Superior temporal gyrus (tissue), 1 donor: ENCODE data around the gene SCO1.
"Not testable (repeated sequence)": the region's sequence is repeated elsewhere in the genome, so short reads cannot be mapped to it uniquely, and the experiment has no call there.

ENCODE experiments used
- DNase-seq: peaks from one replicate; pipeline ENCODE4 v3.0.0-alpha.2; 2016; ENCODE audit errors: extremely low spot score

Gene SCO1

DNA sequence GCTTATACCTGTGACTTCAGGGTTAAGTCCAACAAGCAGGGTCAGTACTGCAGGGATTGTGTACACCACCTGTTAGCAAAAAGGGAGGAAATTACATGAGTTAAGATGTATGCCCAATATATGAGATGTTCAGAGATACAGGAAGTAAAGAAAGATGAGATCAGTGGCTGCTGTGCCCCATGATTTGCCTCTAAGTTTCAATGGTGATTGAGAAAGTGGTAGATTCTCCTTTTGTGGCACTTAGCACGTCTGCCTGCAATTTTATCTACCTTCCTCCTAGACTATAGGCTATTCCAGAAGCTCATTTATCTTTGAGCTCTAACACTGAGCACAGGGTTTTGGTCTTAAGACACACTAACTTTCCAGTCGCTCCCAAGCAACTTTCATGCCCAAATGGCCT lies 28.9 kb upstream of the SCO1 start:
- DNase-seq: no peak

DNA sequence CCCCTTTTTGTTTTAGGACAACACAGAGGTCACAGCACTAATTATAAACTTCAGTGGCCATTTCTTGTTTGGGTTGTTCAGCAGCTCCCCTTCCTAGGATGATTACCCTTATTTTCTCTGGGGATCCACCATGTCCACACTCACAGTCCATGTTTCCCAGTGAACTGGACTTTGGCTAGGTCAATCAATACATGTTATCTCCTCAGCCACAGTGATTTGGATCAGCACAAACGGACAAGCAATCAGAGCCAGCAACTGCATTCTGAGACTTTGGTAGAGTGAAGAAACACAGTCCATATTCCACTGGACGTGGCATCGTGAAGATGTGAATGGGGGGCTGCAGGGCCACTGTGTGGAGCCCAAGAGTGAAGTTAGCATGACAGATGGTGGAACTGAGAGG lies 27.9 kb upstream of the SCO1 start:
- DNase-seq: no peak

DNA sequence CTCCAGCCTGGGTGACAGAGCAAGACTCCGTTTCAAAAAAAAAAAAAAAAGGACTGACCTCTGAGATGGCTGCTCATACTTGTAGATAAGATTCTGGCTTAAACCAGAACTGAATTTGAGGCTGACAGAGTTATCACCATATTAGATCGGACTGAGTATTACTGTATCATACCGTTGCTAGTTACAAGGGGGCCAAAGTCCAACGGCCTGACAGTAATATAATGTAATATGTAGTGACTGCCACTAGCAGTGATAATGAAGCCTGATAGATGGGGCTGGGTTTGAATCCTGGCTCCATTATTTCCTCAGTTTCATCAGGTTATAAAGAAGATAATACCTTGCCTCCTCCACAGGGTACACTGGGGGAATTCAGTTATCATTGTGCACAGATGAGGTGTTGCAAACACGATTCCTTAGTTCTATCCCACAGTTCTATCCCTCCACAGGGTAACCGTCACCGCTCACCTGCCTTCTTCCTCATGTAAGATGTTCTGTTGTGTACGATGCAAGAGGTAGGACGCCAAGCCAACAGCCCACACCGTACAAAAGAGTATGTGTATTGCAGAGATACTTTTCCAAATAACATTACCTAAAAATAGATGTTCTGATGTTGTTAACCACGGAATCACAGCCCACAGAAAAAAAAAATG lies 27.3 kb upstream of the SCO1 start:
- DNase-seq: no peak

DNA sequence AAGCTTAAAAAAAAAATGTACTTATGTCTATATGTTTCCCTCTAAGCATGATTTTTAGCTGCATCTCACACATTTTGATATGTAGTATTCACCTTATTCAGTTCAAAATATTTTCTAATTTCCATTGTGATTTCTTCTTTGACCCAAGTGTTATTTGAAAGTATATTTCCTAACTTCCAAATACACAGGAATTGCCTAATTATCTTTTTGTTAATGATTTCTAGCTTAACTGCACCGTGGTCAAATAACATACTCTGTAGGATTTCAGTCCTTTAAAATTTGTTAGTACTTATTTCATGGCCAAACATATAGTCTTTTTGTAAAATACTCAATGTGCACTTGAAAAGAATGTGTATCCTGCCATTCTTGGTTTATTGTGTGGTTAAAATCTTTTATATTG lies 21.2 kb upstream of the SCO1 start:
- no peak for DNase-seq

DNA sequence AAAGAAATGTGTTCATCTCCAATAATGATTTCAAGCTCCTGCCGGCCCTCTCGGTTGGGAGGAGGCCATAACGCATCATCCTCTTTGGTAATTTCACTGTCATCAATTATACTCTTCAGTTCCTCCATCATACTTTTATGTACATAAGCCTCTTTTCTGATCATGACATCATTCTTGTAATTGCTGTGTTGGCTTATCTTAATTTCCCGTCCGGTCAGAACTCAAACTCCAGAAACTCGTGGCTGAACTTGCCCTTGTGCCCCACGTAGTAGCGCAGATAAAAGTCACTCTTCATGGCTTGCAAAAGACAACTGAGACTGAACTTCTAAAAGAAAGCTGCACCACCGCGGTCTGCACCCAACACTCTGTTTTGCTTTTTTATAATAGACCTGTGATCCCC lies 18.9 kb upstream of the SCO1 start:
- DNase-seq: no peak

DNA sequence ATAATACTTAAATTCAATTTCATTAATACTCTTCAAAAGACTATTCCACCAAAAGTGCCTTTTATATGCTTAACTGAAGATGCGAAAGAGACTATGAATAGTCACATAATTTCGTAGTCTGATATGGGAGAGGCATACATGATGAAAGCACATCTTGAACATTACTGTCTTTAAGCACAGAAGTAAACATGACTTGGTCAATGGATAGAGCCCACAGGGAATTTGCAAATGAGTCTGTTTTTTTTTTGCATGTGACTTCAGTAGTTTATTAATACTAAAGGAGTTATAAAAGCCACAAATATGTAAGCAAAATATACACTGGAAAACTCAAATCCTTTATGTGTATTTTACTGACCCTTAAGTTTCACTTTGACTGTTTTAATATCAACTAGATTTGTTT lies 16.0 kb upstream of the SCO1 start:
- DNase-seq: no peak

DNA sequence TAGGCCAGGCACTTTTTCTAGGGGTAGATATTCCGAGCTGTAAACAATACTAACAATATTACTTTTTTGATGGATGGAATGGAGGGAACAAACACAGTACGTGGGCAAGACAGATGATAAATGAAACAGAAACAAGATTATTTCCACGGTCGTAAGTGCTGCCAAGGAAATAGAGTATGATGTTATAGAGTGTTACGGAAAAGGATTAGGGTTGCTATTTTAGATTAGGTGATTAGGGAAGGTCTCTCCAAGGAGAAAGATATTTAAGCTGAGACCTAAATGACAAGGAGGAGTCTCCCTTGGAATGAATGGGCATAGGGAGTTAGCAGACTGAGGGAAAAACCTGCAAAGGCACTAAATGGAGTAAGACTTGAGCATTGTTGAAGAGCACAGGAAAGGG lies 8.4 kb upstream of the SCO1 start:
- no peak for DNase-seq

DNA sequence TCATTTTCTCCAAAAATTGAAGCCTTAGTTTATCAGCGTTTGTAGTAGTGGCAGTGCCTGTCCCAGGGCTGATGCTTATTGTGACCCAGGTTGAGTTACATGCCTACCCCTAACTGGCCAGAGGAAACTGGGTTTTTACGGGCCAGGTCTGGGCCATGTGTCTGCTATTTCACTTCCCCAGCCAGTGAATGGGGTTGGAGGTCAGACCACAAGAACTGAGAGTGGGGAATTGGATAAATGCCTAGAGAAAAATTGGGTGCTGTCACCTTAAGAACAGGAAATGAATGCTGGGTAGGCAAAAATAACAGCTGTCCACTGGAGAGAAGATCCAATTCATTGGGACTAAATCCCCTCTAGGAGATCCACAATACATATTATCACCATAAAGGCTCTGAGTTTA lies 5.2 kb upstream of the SCO1 start:
- no peak for DNase-seq

DNA sequence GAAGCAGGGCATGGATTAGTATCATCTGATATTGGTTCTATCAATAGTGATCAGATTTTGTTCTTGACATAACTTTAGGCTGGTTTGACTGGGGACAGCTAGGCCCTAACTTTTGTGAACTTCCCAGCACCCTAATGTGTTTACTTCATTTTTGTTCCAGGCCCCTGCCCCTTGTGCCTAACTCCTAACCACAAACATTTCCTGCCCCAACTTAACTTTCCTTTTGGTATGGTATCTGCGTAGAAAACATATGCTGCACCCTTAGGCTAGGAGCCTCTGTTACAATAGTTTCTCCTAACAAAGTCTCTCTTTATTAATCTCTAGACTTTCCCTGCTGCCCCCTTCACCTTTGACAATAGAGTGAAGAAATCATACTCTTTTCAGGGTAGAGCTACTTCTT lies 2.5 kb upstream of the SCO1 start:
- no peak for DNase-seq

DNA sequence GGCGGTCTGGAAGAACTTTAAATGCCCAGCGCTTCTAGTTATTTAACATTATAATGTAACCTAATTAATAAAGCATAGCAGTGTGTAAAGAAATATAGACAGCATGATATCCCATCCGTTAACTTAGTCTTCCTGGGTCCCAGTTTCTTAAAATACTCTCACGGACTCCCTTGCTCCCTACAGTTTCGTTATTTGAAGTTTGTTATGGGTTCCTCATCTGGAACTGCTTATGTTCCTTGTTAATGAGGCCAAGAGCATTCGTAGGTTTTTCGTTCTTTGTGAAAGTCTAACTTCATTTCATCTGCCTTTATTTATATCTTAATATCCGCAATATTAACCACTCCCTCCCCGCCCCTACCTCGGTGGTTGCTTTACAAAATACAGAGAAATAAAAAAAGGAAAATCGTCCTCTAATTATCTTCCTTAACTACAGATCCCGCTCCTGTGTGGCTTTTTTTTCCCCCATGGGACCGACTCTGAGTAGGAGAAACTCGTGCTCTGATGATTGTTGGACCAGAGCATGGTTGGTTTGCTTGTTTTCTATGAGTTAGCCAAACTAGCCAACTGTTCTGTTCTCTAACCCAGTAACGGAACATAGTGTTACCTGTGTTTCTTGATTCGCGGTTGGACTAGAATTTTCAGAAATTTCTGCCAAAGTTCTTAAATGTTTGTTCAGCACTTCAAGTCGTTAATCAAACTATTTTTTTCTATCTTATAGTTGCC lies 924 bp upstream of the SCO1 start:
- DNase-seq: no peak

DNA sequence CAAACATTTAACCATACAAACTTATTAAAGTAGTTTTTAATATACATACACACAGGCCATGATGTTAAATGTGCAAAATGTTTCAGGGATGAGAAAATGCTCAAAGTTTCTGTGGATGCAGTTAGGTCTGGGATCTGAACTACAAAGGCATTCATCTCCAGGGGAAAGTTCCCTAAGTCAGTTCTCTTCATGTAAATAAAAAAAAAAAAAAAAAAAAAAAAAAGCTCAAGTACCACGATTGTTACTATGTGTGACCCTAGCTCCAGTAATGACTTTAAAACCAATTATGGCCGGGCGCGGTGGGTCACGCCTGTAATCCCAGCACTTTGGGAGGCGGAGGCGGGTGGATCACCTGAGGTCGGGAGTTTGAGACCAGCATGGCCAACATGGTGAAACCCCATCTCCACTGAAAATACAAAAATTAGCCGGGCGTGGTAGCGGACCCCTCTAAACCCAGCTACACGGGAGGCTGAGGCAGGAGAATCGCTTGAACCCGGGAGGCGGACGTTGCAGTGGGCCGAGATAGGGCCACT lies 1.4 kb downstream of the SCO1 start:
- not testable (repeated sequence) for DNase-seq

DNA sequence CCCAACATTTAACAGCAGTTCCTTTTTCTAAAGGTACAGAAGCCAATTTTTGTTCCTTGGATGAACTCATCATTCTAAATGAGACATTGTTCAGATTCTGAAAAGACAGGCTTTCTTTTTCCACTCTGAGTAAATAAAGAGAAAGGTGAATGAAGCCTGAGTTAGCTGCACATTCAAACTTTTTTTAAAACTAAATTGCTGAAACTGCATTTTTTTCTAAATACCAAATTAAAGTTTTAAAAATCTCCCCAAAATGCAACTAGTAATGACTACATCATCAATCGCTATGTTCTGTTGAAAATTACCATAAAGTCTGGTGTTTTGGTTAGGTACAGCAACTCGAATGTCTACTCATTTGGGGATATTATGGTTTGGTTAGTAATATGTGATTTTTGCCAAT lies 9.8 kb downstream of the SCO1 start:
- no peak for DNase-seq

DNA sequence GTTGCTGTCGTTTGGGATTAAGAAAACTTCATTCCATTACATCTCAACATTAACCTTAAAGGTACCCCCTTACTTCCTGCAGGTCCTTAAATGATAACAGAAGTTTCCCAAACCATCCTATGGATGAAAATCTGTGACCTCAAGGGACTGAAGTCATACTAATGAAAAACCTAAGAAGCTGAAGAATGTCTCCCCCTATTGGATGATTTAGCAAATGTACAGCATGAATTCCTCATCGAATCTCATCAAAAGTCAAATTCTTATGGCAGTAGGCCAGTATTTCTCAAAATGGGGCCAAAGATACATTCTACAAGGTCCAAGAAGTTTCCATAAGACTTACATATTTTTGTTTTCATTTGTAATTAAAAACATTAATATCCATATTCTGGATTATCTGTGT lies 13.5 kb downstream of the SCO1 start:
- no peak for DNase-seq

DNA sequence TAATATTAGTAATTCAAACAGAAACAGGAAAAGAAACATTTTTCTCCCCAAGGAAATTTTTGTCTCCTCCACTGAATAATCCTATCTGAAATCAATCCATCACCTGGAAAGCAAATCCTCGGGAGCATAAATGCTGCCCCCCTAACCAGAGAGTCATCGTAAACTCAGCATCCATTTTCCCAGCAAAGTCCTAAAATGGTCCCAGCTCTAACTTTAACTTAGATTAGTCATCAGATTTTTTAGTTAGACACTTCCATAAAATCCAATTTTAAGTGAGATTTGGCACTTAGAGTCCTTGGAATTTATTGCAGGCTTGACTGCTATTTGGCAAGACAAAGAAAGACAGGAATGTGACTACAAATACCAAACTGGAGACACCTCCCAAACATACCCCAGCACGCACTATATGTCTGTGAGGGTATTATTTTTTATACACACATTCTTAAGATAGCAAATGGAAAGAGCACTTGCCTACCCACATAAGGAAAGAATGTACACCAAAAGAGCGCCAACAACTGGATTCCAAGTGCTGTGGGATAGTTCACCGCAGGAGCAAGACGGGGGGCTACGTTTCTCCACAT lies 15.4 kb downstream of the SCO1 start:
- no peak for DNase-seq

DNA sequence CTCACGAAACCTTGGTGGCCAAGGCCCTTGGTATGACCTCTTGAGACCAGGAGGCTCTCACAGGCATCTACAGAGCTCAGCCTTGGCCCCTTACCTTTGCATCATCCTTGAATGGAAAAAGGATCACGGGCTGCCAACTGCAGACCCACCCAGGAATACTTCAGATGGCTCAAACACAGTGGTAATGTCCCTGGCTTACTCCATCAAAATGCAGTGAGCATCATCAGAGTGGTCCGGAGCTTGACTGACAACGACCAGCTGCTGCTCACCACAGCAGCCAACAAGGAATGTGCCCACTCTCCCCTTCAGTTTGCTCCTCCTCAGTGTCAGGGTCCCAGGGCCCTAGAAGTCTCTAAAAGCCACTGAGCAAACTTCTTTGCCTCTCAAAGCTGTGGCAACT lies 22.6 kb downstream of the SCO1 start:
- DNase-seq: no peak

DNA sequence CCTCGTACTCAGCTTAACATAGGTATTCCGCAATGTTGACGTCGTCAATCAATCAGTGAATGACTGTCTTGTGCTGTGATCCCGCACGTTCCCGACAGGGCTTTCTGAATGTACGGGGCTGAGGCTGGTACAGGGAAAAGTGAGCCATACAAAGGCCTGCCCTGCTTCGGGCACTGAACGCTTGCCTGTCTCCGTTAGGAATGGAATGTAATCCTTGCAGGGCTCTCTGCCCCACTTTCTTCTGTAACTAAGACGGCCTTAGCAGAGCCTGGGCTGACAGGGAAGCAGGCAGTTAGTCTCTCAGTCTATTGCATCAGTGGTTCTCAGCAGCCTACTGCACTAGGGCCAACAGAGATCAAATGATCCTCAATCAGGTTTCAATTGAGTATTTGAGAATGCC lies 24.0 kb downstream of the SCO1 start:
- DNase-seq: no peak

DNA sequence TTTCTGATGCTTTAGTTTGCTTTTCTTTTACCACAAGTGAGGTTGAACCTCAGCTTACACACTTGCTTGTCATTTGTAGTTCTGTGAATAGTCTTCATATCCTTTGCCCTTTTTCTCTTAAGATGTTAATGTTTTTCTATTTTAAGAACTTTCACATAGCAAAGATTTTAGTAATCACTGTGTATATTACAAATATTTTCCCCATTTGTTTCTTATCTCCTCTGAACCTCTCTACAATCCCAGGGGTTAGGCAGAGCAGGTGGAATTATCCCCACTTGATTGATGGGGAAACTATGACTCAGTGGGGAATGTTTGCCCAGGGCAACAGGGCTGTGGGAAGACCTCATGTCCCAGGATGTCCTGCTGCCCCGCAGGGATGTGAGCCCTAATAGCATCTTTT lies 28.6 kb downstream of the SCO1 start:
- DNase-seq: no peak

DNA sequence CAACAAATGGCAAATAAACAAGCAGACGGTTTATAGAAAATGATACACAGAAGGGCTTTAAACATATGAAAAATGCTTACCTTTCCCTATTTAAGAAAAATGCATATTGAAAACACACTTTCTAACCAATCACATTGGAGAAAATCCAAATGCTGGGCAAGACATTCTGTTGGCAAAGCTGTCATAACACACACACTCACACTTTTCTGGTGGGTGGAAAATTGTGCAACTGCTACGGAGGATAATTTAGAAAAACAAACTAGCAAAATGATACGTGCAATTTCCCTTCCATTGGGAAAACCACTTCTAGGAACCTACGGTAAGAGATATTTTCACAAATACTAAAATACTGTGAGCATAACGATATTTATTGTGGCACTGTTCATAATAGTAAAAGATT lies 30.4 kb downstream of the SCO1 start:
- no peak for DNase-seq

DNA sequence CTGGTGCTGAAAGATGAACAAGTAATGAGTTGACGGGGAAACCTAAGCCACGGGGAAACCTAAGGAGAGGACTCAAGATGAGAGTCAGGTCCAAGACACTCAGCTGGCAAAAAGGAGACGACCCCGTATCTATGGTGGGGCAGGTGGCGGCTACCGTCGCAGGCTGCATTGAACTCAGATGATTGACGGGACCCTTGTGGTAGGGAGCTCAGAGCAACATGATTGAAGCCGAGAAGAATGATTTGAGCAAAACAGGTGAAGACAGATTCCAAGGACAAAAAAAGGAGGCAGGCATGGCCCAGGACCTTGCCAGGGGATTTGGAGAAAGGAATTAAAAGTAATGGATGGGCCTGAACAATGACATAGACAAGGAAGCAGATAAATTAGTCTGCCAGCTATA lies 32.8 kb downstream of the SCO1 start:
- no peak for DNase-seq

DNA sequence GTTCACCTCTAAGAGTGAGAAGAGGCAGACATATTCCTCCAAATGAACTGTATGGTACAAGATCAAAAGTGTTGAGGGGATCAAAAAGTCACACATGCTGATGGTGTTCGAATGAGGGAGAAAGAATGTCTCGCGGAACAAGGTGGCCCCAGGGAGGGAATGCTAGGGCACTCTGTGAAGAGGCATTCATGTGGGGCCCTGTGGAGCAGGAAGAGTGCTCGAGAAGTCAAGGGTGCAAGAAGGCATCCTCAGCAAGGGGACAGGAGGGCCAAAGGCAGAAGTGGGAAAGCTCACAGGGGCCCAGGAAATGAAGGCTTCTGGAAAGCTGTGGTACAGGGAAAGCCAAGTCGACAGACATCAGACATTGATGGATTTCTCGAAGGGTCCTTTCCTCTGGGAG lies 34.1 kb downstream of the SCO1 start:
- DNase-seq: no peak

DNA sequence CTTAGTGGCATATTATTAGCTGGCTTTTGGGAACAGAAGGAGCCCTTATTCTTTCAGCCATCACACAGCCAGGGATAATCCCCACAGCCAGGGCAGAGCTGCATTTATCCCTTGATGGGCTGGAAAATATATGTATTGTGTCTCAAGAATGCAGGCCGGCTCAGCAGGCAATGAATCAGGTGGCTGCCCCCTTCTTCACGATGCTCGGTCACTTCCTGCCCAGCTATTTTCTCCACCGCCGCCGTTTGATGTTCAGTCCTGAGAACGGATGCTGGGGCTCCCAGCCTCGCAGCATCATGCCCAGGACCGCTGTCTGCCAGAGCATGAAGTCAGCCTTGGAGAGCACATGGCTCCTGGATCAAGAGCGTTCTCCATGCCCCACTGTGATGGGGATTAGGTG lies 35.9 kb downstream of the SCO1 start:
- DNase-seq: no peak

DNA sequence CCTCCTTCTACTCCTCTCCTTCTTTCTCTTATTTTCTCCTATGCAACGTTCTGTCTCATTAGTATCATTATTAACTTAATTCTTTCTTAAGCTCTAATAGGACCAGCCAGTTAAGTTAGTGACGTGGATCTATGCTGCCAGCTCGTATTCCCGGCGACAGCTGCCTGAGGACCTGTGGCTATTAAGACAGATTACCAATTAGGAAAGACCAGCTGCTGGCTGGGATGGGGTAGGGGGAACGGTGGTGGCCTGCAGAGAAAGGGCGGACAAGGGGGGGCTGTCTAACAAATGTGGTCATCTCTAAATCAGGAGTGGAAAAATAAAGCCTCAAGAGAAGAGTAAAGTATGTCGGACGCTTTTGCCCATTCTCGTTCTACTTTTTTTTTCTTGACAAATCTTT lies 39.5 kb downstream of the SCO1 start:
- no peak for DNase-seq

DNA sequence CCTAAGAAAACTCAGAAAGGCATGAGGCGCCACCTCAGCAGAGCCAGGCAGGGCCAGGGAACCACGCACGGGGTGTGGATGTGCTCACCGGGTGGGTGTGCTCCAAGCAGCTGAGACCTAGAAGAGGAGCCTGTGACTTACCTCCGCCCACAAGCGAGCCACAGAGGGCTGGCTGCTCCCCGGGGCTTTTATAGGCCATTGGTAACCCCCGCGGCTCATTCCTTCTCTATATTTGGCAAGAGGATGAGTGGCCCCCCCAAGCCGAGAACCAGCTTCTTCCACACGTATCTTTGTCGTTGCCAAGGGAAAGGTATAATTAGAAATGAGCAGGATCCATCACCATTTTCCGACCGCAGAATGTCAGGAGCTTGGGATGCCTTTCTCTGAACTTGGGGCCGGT lies 40.2 kb downstream of the SCO1 start, which contains the start of gene MYH3:
Gene MYH3 (minus strand): TSS at position 162 of the 400 bp plus-strand sequence. CDS start 2,245 bp downstream, outside the sequence.
- DNase-seq: no peak
